Measurements from ENCODE around the gene UFC1. TPM values are rescaled to one million over a fixed set of nuclear protein-coding genes. Genes with fewer than 3 reads are reported as not detected.

Gene UFC1
- total and polyA plus RNA-seq, 2 donors (not counting 1 experiment from before 2014, with no cell fraction given), result 91.0 to 128 TPM

DNA sequence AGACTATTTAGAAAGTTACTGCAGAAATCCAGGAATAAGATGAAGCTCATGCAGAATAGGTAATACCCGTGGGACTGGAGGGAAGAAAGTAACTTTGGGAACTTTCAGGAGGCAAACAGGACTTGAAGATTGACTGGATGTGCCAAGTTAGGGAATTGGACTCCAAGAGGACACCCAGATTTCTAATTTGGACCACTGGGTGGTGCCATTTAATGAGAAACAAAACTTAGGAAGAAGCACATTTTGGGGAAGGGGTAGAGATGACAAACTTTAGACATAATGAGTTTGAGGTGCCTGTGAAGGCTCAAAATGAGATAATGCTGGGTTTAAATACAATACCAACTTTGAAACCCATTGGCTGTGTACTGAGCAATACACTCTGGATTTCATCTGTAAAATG, 26.9 kb downstream of the UFC1 start:
- no peak overlapping the region for H3K27ac ChIP-seq (ENCODE audit: low read length in 2 of 2)
- H3K79me2 ChIP-seq (ENCODE audit: control insufficient read depth, insufficient read depth, low read length), result peaks cover 16% of the 10 kb centered on the region
- H3K4me3 ChIP-seq (ENCODE audit: control extremely low read depth in 1 of 5, extremely low read depth in 1 of 5, insufficient read depth in 1 of 5, low read depth in 2 of 5, low read length in 4 of 5), result no peak overlapping the region
- ATAC-seq (ENCODE audit: low read depth) (no peak), DNase-seq (no peak)
- no peaks in the 10 kb centered on the region for H3K9me3 Mint-ChIP-seq (ENCODE audit: insufficient read depth)
- peaks cover 0 to 6% of the 10 kb centered on the region in 2 experiments for H3K36me3 ChIP-seq (replicated peaks in 1 of 2; ENCODE audit: control extremely low read depth in 1 of 2, control insufficient read depth in 1 of 2, extremely low read depth in 1 of 2, insufficient read depth in 2 of 2, low read length in 1 of 2)
- intact Hi-C loops (cut with micrococcal nuclease), result no loop called here
- 58% methylated on average over 1 of the region's 1 CpG for WGBS (ENCODE audit: insufficient coverage)
- H3K4me1 ChIP-seq (ENCODE audit: control insufficient read depth in 2 of 2, insufficient read depth in 2 of 2, low read length in 2 of 2), result peaks cover 57 to 78% of the 10 kb centered on the region in 2 donors
- no peak overlapping the region for H3K4me2 ChIP-seq (replicated peaks; ENCODE audit: low read depth, low read length, poor library complexity, severe bottlenecking)
- H3K27ac Mint-ChIP-seq, result peak overlapping the region; percentile 16
- TF ChIP-seq EZH2 (IDR thresholded peaks at IDR 0.05; ENCODE audit: borderline replicate concordance, insufficient read depth, low read depth, low read length, poor library complexity, severe bottlenecking), result no peak
- TF ChIP-seq, protein P1, sequence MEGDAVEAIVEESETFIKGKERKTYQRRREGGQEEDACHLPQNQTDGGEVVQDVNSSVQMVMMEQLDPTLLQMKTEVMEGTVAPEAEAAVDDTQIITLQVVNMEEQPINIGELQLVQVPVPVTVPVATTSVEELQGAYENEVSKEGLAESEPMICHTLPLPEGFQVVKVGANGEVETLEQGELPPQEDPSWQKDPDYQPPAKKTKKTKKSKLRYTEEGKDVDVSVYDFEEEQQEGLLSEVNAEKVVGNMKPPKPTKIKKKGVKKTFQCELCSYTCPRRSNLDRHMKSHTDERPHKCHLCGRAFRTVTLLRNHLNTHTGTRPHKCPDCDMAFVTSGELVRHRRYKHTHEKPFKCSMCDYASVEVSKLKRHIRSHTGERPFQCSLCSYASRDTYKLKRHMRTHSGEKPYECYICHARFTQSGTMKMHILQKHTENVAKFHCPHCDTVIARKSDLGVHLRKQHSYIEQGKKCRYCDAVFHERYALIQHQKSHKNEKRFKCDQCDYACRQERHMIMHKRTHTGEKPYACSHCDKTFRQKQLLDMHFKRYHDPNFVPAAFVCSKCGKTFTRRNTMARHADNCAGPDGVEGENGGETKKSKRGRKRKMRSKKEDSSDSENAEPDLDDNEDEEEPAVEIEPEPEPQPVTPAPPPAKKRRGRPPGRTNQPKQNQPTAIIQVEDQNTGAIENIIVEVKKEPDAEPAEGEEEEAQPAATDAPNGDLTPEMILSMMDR (IDR thresholded peaks at IDR 0.05), result peak; percentile 18
- H3K4me1 Mint-ChIP-seq, result peaks cover 75% of the 10 kb centered on the region
- H3K9me3 ChIP-seq (ENCODE audit: control extremely low read depth in 1 of 3, control insufficient read depth in 2 of 3, insufficient read depth in 1 of 3, low read length in 2 of 3), result no peaks in the 10 kb centered on the region
- CTCF ChIA-PET, result interaction anchor here (0.5 to 5.4 kb wide), 6 partner anchors 13 to 202 kb away, joined by 3 to 64 read pairs (median 10); partner anchors contain the start of genes PPOX and TOMM40L
- H3K9ac ChIP-seq (ENCODE audit: low read length), result no peak overlapping the region
- H4K20me1 ChIP-seq (ENCODE audit: control insufficient read depth, insufficient read depth, low read length, poor library complexity, severe bottlenecking), result peaks cover 9% of the 10 kb centered on the region
- no peaks in the 10 kb centered on the region for H3K27me3 Mint-ChIP-seq
- H3K27me3 ChIP-seq (replicated peaks in 1 of 4; ENCODE audit: control extremely low read depth in 1 of 4, control insufficient read depth in 3 of 4, insufficient read depth in 4 of 4, low read length in 3 of 4), result no peaks in the 10 kb centered on the region
- H3K4me3 Mint-ChIP-seq, result no peak overlapping the region
- POLR2A ChIA-PET, result interaction anchor here (0.9 kb wide), 1 partner anchor 111 kb away, joined by 7 read pairs; the partner anchor contains the start of gene ARHGAP30
- no peak overlapping the region for H2AFZ ChIP-seq (ENCODE audit: insufficient read depth, low read depth, low read length, poor library complexity, severe bottlenecking)

DNA sequence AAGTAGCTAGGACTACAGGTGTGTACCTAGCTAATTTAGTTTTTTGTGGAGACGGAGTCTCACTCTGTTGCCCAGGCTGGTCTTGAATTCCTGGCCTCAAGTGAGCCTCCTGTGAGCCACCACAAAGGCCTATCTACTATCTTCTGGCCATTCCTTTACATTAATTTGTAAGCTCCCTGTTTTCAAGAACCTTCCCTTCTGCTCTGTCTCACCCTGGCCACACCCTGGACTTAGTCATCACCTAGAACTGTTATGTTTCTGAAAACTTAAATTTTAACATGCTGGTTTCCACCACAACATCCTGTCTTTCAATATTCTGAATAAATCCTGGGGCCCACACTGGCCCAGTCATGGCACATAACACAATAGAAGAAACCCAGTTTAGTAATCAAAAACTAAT, 28.4 kb downstream of the UFC1 start:
- Mint-ChIP-seq H3K27ac (peak overlapping the region; percentile 91), H3K9me3 (ENCODE audit: insufficient read depth) (no peaks in the 10 kb centered on the region), H3K27me3 (no peaks in the 10 kb centered on the region), H3K4me1 (peaks cover 75% of the 10 kb centered on the region), H3K4me3 (peak overlapping the region; percentile 60)
- H4K20me1 ChIP-seq (ENCODE audit: control insufficient read depth, insufficient read depth, low read length, poor library complexity, severe bottlenecking), result no peaks in the 10 kb centered on the region
- no peaks in the 10 kb centered on the region for H3K9me3 ChIP-seq (ENCODE audit: control extremely low read depth in 1 of 3, control insufficient read depth in 2 of 3, insufficient read depth in 1 of 3, low read length in 2 of 3)
- intact Hi-C loops (cut with micrococcal nuclease), result no loop called here
- H3K36me3 ChIP-seq (replicated peaks in 1 of 2; ENCODE audit: control extremely low read depth in 1 of 2, control insufficient read depth in 1 of 2, extremely low read depth in 1 of 2, insufficient read depth in 2 of 2, low read length in 1 of 2), result no peaks in the 10 kb centered on the region
- H3K27me3 ChIP-seq (replicated peaks in 1 of 4; ENCODE audit: control extremely low read depth in 1 of 4, control insufficient read depth in 3 of 4, insufficient read depth in 4 of 4, low read length in 3 of 4), result no peaks in the 10 kb centered on the region
- H3K9ac ChIP-seq (ENCODE audit: low read length), result no peak overlapping the region
- peak overlapping the region; percentile 49 to 60 for H3K27ac ChIP-seq (ENCODE audit: low read length in 2 of 2)
- peaks cover 60 to 80% of the 10 kb centered on the region in 2 donors for H3K4me1 ChIP-seq (ENCODE audit: control insufficient read depth in 2 of 2, insufficient read depth in 2 of 2, low read length in 2 of 2)
- TF ChIP-seq, protein P1 (IDR thresholded peaks at IDR 0.05), result no peak
- TF ChIP-seq EZH2 (IDR thresholded peaks at IDR 0.05; ENCODE audit: borderline replicate concordance, insufficient read depth, low read depth, low read length, poor library complexity, severe bottlenecking), result no peak
- no peak for DNase-seq
- peak; percentile 4 for ATAC-seq (ENCODE audit: low read depth)
- peak overlapping the region; percentile 55 for H2AFZ ChIP-seq (ENCODE audit: insufficient read depth, low read depth, low read length, poor library complexity, severe bottlenecking)
- 86% methylated on average over 1 of the region's 1 CpG for WGBS (ENCODE audit: insufficient coverage)
- H3K4me2 ChIP-seq (replicated peaks; ENCODE audit: low read depth, low read length, poor library complexity, severe bottlenecking), result peak overlapping the region; percentile 60
- H3K4me3 ChIP-seq (ENCODE audit: control extremely low read depth in 1 of 5, extremely low read depth in 1 of 5, insufficient read depth in 1 of 5, low read depth in 2 of 5, low read length in 4 of 5), result peak overlapping the region in 1 of 5 experiments; percentile 19
- ChIA-PET POLR2A (interaction anchor here (1.5 to 1.6 kb wide), 3 partner anchors 13 to 44 kb away, joined by 5 to 7 read pairs (median 5); partner anchors contain the start of genes PPOX and TOMM40L), CTCF (interaction anchor here (0.8 to 5.4 kb wide), 7 partner anchors 11 to 185 kb away, joined by 3 to 64 read pairs (median 16); partner anchors contain the start of genes CFAP126, NDUFS2, PPOX and TOMM40L)
- H3K79me2 ChIP-seq (ENCODE audit: control insufficient read depth, insufficient read depth, low read length), result peaks cover under 1% of the 10 kb centered on the region
